DOHH2 (cell line): ENCODE measurements around the gene SNRNP25.

Source experiments
- H3F3A ChIP-seq: fragments of 200-600 bp; sonication (generic), shearing (Covaris generic); 2 replicates; pipeline ENCODE4 v1.6.0; 2016; ENCODE audit warnings: antibody characterized with exemption, mild to moderate bottlenecking; ENCODE audit not compliant: control insufficient read depth, insufficient read depth
- H3K27ac ChIP-seq: fragments of 200-600 bp; sonication (generic); 2 replicates; pipeline ENCODE4 v1.5.1; 2014; ENCODE audit warnings: low read depth, mild to moderate bottlenecking, low read length, moderate library complexity
- H3K27me3 ChIP-seq: fragments of 200-600 bp; sonication (generic); 2 replicates; pipeline ENCODE4 v1.6.1; 2014; ENCODE audit warnings: mild to moderate bottlenecking, low read length, mixed read lengths; ENCODE audit not compliant: control insufficient read depth
- H3K36me3 ChIP-seq: fragments of 200-600 bp; sonication (generic); 2 replicates; pipeline ENCODE4 v1.6.1; 2014; ENCODE audit warnings: mild to moderate bottlenecking, low read length, moderate library complexity, mixed read lengths; ENCODE audit not compliant: control insufficient read depth
- H3K4me1 ChIP-seq: fragments of 200-600 bp; sonication (generic); 2 replicates; pipeline ENCODE4 v1.6.1; 2014; ENCODE audit warnings: mild to moderate bottlenecking, low read length, mixed read lengths; ENCODE audit not compliant: control insufficient read depth
- H3K4me2 ChIP-seq: fragments of 200-600 bp; sonication (generic); 2 replicates; pipeline ENCODE4 v1.6.0; 2014; ENCODE audit warnings: mild to moderate bottlenecking, low read length, moderate library complexity
- H3K4me3 ChIP-seq: fragments of 200-600 bp; sonication (generic); 2 replicates; pipeline ENCODE4 v1.5.1; 2014; ENCODE audit warnings: mild to moderate bottlenecking, low read length, mixed read lengths
- H3K79me2 ChIP-seq: fragments of 200-600 bp; sonication (generic); 2 replicates; pipeline ENCODE4 v1.6.1; 2014; ENCODE audit warnings: mild to moderate bottlenecking, low read length, mixed read lengths; ENCODE audit not compliant: control insufficient read depth
- H3K9me2 ChIP-seq: fragments of 200-600 bp; sonication (generic); replicated peaks from 2 replicates; pipeline ENCODE4 v1.6.1; 2014; ENCODE audit warnings: mild to moderate bottlenecking, low read length, mixed read lengths; ENCODE audit not compliant: control insufficient read depth
- H3K9me3 ChIP-seq: fragments of 200-600 bp; sonication (generic); 2 replicates; pipeline ENCODE4 v1.6.1; 2014; ENCODE audit warnings: antibody characterized with exemption, low read length, mixed read lengths; ENCODE audit not compliant: control insufficient read depth, insufficient read depth
- H4K20me1 ChIP-seq: fragments of 200-600 bp; sonication (generic); 2 replicates; pipeline ENCODE4 v1.6.0; 2014; ENCODE audit warnings: low read depth, mild to moderate bottlenecking, antibody characterized with exemption, low read length, moderate library complexity; ENCODE audit not compliant: control insufficient read depth, insufficient read depth
- EZH2phosphoT487 ChIP-seq: fragments of 200-600 bp; sonication (generic); IDR thresholded peaks from 2 replicates; pipeline ENCODE4 v1.6.1; 2017; ENCODE audit warnings: borderline replicate concordance, mild to moderate bottlenecking, antibody characterized with exemption, low read length, moderate library complexity, mixed read lengths
- TF ChIP-seq, protein P1 (sequence below): fragments of 200-600 bp; sonication (generic); IDR thresholded peaks from one replicate; pipeline ENCODE4 v1.5.1; 2014; ENCODE audit warnings: antibody characterized with exemption, mild to moderate bottlenecking, low read depth, low read length; ENCODE audit not compliant: poor library complexity, severe bottlenecking

Gene SNRNP25

DNA sequence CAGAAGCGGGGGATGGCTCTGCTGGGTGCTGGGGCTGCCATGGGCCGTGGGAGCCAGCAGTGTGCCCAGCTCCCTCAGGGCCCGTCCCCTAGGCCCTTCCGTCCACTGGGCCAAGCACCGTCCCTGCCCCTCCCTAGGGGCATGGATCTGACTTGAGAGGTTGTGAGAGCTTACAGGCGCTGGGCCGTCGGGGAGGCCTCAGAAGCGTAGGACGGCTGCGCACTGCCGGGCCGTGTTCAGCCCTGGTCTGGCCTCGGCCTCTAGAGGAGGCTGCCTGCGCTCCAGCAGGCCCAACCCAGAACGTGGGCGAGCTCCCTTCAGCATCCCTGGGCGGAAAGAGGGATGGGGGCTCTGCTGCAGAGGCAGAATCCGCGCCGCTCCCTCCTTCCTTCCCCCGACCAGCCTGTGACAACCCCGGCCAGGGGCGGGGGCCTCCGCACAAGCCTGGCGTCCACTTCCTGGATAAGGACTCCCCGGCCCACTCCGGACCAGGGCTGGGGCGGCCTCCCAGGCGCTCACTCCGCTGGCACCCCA lies 23.7 kb downstream of the SNRNP25 start:
- Histone ChIP-seq H3K9me3 (no peaks in the 10 kb centered on the region), H3K36me3 (peaks cover 9% of the 10 kb centered on the region; the same call in 1 of the 2 replicates), H3F3A (no peaks in the 10 kb centered on the region), H4K20me1 (no peaks in the 10 kb centered on the region), H3K27me3 (peaks cover 19% of the 10 kb centered on the region), H3K4me3 (peak overlapping the region; percentile 75), H3K9me2 (no peaks in the 10 kb centered on the region), H3K79me2 (peaks cover 7% of the 10 kb centered on the region), H3K4me1 (peaks cover 23% of the 10 kb centered on the region), H3K4me2 (peak overlapping the region; percentile 83), H3K27ac (peak overlapping the region; percentile 41)
- TF ChIP-seq, protein P1, sequence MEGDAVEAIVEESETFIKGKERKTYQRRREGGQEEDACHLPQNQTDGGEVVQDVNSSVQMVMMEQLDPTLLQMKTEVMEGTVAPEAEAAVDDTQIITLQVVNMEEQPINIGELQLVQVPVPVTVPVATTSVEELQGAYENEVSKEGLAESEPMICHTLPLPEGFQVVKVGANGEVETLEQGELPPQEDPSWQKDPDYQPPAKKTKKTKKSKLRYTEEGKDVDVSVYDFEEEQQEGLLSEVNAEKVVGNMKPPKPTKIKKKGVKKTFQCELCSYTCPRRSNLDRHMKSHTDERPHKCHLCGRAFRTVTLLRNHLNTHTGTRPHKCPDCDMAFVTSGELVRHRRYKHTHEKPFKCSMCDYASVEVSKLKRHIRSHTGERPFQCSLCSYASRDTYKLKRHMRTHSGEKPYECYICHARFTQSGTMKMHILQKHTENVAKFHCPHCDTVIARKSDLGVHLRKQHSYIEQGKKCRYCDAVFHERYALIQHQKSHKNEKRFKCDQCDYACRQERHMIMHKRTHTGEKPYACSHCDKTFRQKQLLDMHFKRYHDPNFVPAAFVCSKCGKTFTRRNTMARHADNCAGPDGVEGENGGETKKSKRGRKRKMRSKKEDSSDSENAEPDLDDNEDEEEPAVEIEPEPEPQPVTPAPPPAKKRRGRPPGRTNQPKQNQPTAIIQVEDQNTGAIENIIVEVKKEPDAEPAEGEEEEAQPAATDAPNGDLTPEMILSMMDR, result no peak
- TF ChIP-seq EZH2phosphoT487, result no peak

DNA sequence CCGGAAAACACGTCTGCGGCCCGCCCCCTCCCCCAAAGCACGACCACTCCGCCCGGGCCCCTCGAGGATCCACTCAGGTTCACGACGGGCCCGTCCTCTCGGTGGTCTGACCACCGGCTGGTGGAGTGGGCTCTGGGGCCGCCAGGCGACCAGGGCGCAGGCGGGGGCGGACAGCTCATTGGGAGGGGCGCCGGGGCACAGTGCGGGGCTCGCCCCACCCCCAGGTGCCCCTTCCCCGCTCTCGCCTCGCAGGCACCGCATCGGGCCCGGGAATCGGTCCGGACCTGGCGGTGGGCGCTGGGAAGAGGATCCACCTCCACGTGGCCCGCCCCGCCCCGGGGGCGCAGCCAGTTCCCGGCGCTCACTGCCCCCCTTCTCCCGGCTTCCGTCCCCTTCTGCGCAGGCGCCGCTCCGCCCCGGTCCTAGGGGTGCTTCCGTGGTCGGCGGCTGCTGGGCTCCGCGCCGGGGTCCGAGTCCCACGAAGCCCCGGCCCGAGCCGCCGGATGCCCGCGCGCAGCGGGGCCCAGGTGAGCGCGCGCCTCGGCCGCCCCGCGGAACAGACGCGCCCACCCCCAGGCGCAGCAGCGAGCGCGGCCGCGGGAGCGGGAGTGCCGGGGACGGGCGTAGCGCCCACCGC lies 24.3 kb downstream of the SNRNP25 start, which contains the start of gene MPG:
TSS of gene MPG (plus strand) at position 419 of the 637 bp plus-strand sequence. CDS start at position 504, 85 bp downstream.
- H3K36me3 ChIP-seq, result peaks cover 9% of the 10 kb centered on the region; the same call in 1 of the 2 replicates
- TF ChIP-seq EZH2phosphoT487, result no peak
- peaks cover 7% of the 10 kb centered on the region for H3K79me2 ChIP-seq
- H3K9me3 ChIP-seq, result no peaks in the 10 kb centered on the region
- H3K4me2 ChIP-seq, result peak within 1 kb of the TSS; percentile 83
- H3K4me3 ChIP-seq, result peak within 1 kb of the TSS; percentile 75
- H3K4me1 ChIP-seq, result peaks cover 23% of the 10 kb centered on the region
- H3F3A ChIP-seq, result no peaks in the 10 kb centered on the region
- no peaks in the 10 kb centered on the region for H3K9me2 ChIP-seq
- peaks cover 15% of the 10 kb centered on the region for H3K27me3 ChIP-seq
- no peaks in the 10 kb centered on the region for H4K20me1 ChIP-seq
- peak within 1 kb of the TSS; percentile 41 for H3K27ac ChIP-seq

DNA sequence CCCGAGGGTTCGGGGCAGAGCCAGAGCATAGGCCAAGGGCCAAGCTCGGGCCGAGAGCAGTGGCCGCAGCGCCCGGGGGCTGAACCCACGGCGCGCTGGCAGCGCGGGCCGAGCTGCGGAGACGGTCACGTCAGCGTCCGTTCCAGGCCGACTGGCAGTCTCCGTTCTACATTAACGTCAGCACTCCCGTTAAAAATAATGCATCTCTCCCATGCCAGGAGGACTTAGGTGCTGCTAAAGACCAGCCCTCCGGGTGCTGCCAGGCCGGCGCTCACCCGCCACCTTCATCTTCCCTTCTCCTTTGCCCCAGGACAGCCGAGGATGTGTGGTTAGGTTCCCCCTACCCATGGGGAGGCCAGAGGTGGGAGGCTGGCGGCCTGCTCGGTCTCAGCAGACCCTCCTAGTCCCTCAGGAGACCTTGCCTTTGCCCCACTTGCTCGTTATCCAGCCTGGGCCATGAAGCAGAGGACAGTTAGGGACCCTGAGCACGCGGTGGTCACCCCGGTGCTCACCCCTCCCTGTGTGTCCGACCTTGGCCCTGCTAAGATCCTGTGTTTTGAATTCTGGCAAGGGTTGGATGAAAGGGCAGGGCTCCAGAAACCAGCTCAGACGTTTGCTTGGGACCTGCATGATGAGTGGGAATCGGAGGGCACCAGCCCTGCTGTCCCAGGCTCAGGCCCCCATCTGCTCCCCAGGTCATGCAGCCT lies 25.0 kb downstream of the SNRNP25 start:
- Histone ChIP-seq H3K4me2 (peak overlapping the region; percentile 83), H3K27ac (0 out of 2 replicates have a peak overlapping the region, but pooled peaks have one; percentile 13), H3K79me2 (peaks cover 7% of the 10 kb centered on the region), H3K4me1 (peaks cover 23% of the 10 kb centered on the region), H3K36me3 (peaks cover 9% of the 10 kb centered on the region; the same call in 1 of the 2 replicates), H3K27me3 (peaks cover 8% of the 10 kb centered on the region), H4K20me1 (no peaks in the 10 kb centered on the region), H3K4me3 (peak overlapping the region; percentile 75), H3K9me3 (no peaks in the 10 kb centered on the region), H3F3A (no peaks in the 10 kb centered on the region), H3K9me2 (no peaks in the 10 kb centered on the region)
- TF ChIP-seq EZH2phosphoT487, result no peak
- TF ChIP-seq, protein P1, result no peak
